Endodermal cell (in vitro differentiated cells): Measurements from ENCODE around the gene ANGPT4. TPM values are rescaled to one million over a fixed set of nuclear protein-coding genes. Genes with fewer than 3 reads are reported as not detected.

ENCODE experiments used
- DNase-seq: peaks from one replicate; pipeline ENCODE4 v3.0.0-alpha.2; 2017
- H3K27ac ChIP-seq: 2 replicates; pipeline ENCODE4 v1.5.1; 2013; ENCODE audit warnings: mild to moderate bottlenecking, low read depth, low read length, moderate library complexity
- H3K27me3 ChIP-seq: 2 replicates; pipeline ENCODE4 v1.6.1; 2013; ENCODE audit warnings: mild to moderate bottlenecking, low read length, moderate library complexity; ENCODE audit not compliant: insufficient read depth, control insufficient read depth, poor library complexity, severe bottlenecking
- H3K36me3 ChIP-seq: 2 replicates; pipeline ENCODE4 v1.7.0; 2013; ENCODE audit warnings: mild to moderate bottlenecking, low read length, moderate library complexity; ENCODE audit not compliant: control insufficient read depth, insufficient read depth
- H3K4me1 ChIP-seq: one replicate; pipeline ENCODE4 v1.7.0; 2013; ENCODE audit warnings: low read length; ENCODE audit not compliant: control insufficient read depth, insufficient read depth
- H3K4me3 ChIP-seq: 2 replicates; pipeline ENCODE4 v1.5.1; 2013; ENCODE audit warnings: mild to moderate bottlenecking, low read length, moderate library complexity
- H3K9ac ChIP-seq: 2 replicates; pipeline ENCODE4 v1.6.1; 2013; ENCODE audit warnings: mild to moderate bottlenecking, low read length, moderate library complexity; ENCODE audit not compliant: poor library complexity, severe bottlenecking; ENCODE audit errors: extremely low read depth
- H3K9me3 ChIP-seq: 2 replicates; pipeline ENCODE4 v1.6.1; 2013; ENCODE audit warnings: mild to moderate bottlenecking, low read length, moderate library complexity; ENCODE audit not compliant: control insufficient read depth
- H3K27ac Mint-ChIP-seq: 2 replicates; pipeline ENCODE4 v1.8.0; 2020; ENCODE audit warnings: mixed read lengths
- H3K27me3 Mint-ChIP-seq: 2 replicates; pipeline ENCODE4 v1.8.0; 2021; ENCODE audit warnings: mild to moderate bottlenecking, mixed read lengths; ENCODE audit not compliant: insufficient read depth
- H3K36me3 Mint-ChIP-seq: 2 replicates; pipeline ENCODE4 v1.8.0; 2020; ENCODE audit warnings: low read depth, mixed read lengths
- H3K4me1 Mint-ChIP-seq: 2 replicates; pipeline ENCODE4 v1.8.0; 2020; ENCODE audit warnings: mixed read lengths
- H3K4me3 Mint-ChIP-seq: 2 replicates; pipeline ENCODE4 v1.8.0; 2020; ENCODE audit warnings: mild to moderate bottlenecking, moderate library complexity, mixed read lengths
- H3K9me3 Mint-ChIP-seq: 2 replicates; pipeline ENCODE4 v1.8.0; 2020; ENCODE audit warnings: mild to moderate bottlenecking, mixed read lengths
- CTCF ChIP-seq: fragments of 200-600 bp; sonication (generic); conservative IDR thresholded peaks from 2 replicates; pipeline ENCODE4 v1.5.0; 2021; ENCODE audit warnings: antibody characterized with exemption, mild to moderate bottlenecking
- WGBS, 2 experiments: methylation state at CpG; one replicate each; pipeline versions ENCODE4 v1.1.5 to v1.1.7; 2013; ENCODE audit warnings: missing lambda C conversion rate in 2 of 2, mixed read lengths in 1 of 2; ENCODE audit not compliant: insufficient coverage in 1 of 2, insufficient read length in 1 of 2; 5-methylcytosine and 5-hydroxymethylcytosine counted together
- total RNA-seq, 2 donors: library from RNA; stranded (reverse); fragmentation: NEBNext Ultra II Directional in 1 of 2; extraction: Animal tissue kit (Norgen Biotek cat#: 25700) in 1 of 2; gene quantifications; 2 replicates in 1 of 2; 3 replicates in 1 of 2; pipeline ENCODE4 v1.2.1, GENCODE V29; 2021

Gene ANGPT4
- total RNA-seq, 2 donors from 2014 or later = 0.31 to 0.51 TPM

- H3K27ac Mint-ChIP-seq = no peak overlapping the region
- H3K4me3 ChIP-seq = no peak overlapping the region
- peaks cover 3% of the 10 kb centered on the region for H3K4me1 Mint-ChIP-seq
- no peaks in the 10 kb centered on the region for H3K9me3 ChIP-seq
- H3K9ac ChIP-seq = no peak overlapping the region
- no peak for TF ChIP-seq CTCF
- H3K27me3 ChIP-seq = peaks cover 34% of the 10 kb centered on the region
- no peak overlapping the region for H3K4me3 Mint-ChIP-seq
- no peaks in the 10 kb centered on the region for H3K9me3 Mint-ChIP-seq
- no peaks in the 10 kb centered on the region for H3K36me3 ChIP-seq
- H3K36me3 Mint-ChIP-seq = peaks cover 2% of the 10 kb centered on the region
- no peak for DNase-seq
- 77 to 85% methylated on average over 3 to 9 of the region's 9 CpGs for WGBS, 2 experiments
- H3K4me1 ChIP-seq = peaks cover 7% of the 10 kb centered on the region
- H3K27me3 Mint-ChIP-seq = peaks cover 48% of the 10 kb centered on the region
- H3K27ac ChIP-seq = no peak overlapping the region
Measured at GRCh38 chr20:843912-844311, 72.2 kb downstream of the ANGPT4 start.

GRCh38 chr20:842547-842940 lies 73.6 kb downstream of the ANGPT4 start:
- Mint-ChIP-seq H3K27me3 (peaks cover 53% of the 10 kb centered on the region), H3K4me1 (peaks cover 3% of the 10 kb centered on the region), H3K9me3 (peaks cover 1% of the 10 kb centered on the region), H3K4me3 (peak overlapping the region; percentile 74), H3K36me3 (peaks cover 2% of the 10 kb centered on the region), H3K27ac (no peak overlapping the region)
- Histone ChIP-seq H3K9ac (no peak overlapping the region), H3K36me3 (no peaks in the 10 kb centered on the region), H3K27me3 (peaks cover 34% of the 10 kb centered on the region), H3K4me1 (peaks cover 7% of the 10 kb centered on the region), H3K4me3 (peak overlapping the region; percentile 79), H3K9me3 (no peaks in the 10 kb centered on the region), H3K27ac (no peak overlapping the region)
- no peak for DNase-seq
- WGBS, 2 experiments = 83% methylated on average over 2 of the region's 2 CpGs; no CpG with 5 or more reads in 1 of the 2 experiments
- no peak for TF ChIP-seq CTCF

- H3K27me3 ChIP-seq = peaks cover 34% of the 10 kb centered on the region
Measured at GRCh38 chr20:841568-842546, 74.3 kb downstream of the ANGPT4 start.

More at GRCh38 chr20:841568-842546, 74.3 kb downstream of the ANGPT4 start:
- Mint-ChIP-seq H3K27ac (no peak overlapping the region), H3K27me3 (peaks cover 50% of the 10 kb centered on the region), H3K4me1 (peaks cover 3% of the 10 kb centered on the region), H3K4me3 (peak overlapping the region; percentile 74), H3K9me3 (peaks cover 4% of the 10 kb centered on the region), H3K36me3 (peaks cover 2% of the 10 kb centered on the region)
- Histone ChIP-seq H3K27ac (no peak overlapping the region), H3K36me3 (no peaks in the 10 kb centered on the region), H3K9me3 (no peaks in the 10 kb centered on the region), H3K4me1 (peaks cover 7% of the 10 kb centered on the region), H3K9ac (peak overlapping the region; percentile 15), H3K4me3 (peak overlapping the region; percentile 79)
- peak; percentile 49 for TF ChIP-seq CTCF
- DNase-seq = peak; percentile 85
- WGBS, 2 experiments = 4 to 6% methylated on average over 18 to 62 of the region's 62 CpGs
